LNCaP clone FGC (cell line): ENCODE data around the gene ABTB2.

Experiments
- DNase-seq: peaks from one replicate; pipeline ENCODE4 v3.0.0-alpha.2; 2011; ENCODE audit warnings: low read depth
- H3K4me3 ChIP-seq: 2 replicates; pipeline ENCODE4 v1.5.1; 2011; ENCODE audit warnings: mild to moderate bottlenecking, low read depth, low read length, control low read depth
- TF ChIP-seq, protein P1 (sequence below): IDR thresholded peaks from 2 replicates; pipeline ENCODE4 v1.5.1; 2012; ENCODE audit warnings: mild to moderate bottlenecking; ENCODE audit not compliant: control insufficient read depth, insufficient read depth; ENCODE audit errors: extremely low read depth

Gene ABTB2

DNA sequence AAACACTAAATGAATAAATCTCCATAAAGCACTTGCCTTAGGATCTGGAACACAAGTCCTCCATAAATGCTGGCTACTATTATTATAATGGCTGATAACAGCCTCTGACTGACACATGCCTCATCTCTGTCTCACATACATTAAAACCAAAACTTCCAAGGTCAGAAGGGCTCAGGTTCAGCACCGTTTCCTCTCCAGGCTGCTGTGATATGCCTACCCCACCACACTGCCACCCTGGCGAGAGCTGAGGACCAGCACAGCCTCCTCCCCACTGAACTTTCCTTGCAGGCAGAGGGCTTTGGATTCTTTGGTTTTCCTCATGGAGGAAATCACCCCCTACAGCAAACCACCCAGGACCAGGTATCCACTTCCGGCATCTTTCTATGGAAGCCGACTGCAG, 112.8 kb downstream of the ABTB2 start:
- DNase-seq, result no peak
- no peak overlapping the region for H3K4me3 ChIP-seq
- TF ChIP-seq, protein P1, sequence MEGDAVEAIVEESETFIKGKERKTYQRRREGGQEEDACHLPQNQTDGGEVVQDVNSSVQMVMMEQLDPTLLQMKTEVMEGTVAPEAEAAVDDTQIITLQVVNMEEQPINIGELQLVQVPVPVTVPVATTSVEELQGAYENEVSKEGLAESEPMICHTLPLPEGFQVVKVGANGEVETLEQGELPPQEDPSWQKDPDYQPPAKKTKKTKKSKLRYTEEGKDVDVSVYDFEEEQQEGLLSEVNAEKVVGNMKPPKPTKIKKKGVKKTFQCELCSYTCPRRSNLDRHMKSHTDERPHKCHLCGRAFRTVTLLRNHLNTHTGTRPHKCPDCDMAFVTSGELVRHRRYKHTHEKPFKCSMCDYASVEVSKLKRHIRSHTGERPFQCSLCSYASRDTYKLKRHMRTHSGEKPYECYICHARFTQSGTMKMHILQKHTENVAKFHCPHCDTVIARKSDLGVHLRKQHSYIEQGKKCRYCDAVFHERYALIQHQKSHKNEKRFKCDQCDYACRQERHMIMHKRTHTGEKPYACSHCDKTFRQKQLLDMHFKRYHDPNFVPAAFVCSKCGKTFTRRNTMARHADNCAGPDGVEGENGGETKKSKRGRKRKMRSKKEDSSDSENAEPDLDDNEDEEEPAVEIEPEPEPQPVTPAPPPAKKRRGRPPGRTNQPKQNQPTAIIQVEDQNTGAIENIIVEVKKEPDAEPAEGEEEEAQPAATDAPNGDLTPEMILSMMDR, result no peak

DNA sequence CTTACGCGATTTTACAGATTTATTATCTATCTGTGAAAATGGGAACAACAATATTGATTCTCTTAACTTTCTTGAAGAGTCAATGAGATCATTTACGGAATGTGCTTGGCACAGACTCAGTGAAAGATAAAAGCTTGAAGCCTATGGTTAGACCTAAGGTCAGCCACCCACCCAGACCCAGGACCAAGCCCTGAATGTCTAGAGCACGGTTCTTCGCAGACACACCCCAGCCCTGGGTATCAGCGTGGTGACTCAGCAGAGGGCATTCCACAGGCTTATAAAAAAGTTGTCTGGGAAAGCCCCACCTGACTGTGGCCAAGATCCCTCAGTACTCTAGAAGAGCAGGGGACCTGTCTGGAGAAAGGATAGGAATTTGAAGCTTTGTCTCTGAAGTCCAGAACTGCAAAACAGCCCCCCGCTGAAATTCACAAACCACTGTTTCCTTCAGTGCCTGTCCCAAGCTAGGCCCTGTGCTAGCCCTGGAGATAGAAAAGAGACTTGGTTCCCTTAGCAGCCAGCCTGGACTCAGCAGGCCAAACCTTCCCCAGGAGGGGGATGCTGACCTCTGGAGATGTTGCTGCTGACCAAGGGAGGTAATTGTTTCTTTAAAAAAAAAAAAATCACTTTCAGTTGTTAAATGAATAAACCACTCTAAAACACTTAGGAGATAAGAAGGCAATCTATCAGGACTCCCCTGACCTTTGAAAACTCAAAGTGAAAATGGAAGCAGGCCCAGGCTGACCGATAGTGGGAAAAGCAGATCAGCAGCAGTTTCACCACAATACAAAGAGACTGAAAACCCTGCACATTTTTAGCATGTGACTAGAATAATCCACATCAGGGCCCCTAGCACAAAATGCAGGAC, 114.0 kb downstream of the ABTB2 start:
- TF ChIP-seq, protein P1, result no peak
- H3K4me3 ChIP-seq, result no peak overlapping the region

DNA sequence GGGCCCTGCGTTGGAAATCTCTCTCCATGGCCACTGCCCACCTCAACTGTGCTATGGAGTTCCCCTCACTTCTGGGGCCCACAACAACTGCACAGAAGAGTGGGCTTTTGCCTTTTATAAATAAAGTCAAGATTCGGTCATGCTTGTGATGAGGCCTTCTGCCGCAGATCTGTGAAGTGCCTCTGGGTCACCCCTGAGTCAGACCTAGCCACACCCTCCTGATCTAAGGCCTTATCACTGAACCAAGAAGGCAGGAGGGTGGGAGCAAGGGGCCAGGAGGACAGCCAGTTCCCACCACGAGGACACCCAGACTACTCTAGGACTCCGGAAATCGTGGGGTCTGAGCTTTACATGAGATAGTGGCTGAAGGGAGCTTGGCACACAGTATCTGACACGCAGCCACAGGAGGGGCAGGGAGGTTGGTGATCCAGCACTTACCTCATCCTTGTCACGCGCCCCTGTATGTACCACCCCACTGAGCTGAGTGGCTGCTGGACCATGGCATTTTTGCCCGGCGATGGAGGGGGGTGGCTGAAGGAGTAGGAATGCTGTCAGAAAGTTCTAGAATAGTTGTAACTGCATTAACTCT, 115.7 kb downstream of the ABTB2 start:
- TF ChIP-seq, protein P1, result no peak
- no peak for DNase-seq
- H3K4me3 ChIP-seq, result no peak overlapping the region

More for the DNA sequence above, 114.0 kb downstream of the ABTB2 start:
- no peak for DNase-seq

DNA sequence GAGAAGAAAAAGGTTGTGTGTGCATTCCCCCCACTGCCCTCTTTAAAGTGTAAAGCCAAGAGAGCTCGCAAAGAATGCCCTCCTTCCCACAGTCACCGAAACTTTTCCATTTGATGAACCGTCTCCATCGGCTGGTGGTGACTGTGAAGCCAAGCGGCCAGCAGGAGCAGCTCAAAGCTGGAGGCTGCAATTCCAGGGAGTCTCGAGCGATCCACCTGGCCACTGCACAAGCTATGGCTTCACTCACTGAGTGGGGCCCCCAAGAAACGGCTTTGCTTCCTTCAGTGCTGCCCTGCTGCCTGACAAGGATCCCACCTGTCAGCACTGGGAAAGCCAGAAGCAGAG, 117.7 kb downstream of the ABTB2 start:
- TF ChIP-seq, protein P1, result no peak
- H3K4me3 ChIP-seq, result no peak overlapping the region
- no peak for DNase-seq

DNA sequence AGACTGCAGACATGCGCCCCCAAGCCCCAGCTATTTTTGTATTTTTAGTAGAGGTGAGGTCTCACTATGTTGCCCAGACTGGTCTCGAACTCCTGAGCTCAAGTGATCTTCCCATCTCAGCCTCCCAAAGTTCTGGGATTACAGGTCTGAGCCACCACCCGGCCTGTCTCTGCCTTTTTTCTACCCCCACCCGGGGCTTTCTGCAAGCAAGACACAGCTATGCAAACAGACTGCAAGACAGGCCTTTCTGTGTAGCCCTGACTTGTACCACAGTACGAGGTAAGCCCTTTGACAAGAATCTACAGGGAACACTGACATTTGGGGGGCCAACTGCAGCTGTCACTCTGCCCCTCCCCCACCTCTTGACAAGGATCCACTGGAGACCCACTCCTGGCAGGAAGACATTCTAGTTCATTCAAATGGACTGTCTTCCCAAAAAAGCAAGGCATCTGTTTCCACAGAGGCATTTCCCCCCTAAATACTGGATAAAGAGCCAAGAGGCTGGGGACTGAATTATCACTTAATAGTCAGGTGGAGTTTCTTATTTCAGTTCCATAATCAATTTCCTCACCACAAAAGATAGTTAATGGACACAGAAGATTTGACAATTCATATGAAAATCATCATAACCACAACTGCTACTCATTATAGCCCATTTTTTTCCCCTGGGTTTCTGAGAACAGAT, 118.2 kb downstream of the ABTB2 start:
- no peak overlapping the region for H3K4me3 ChIP-seq
- TF ChIP-seq, protein P1, result no peak
- no peak for DNase-seq

DNA sequence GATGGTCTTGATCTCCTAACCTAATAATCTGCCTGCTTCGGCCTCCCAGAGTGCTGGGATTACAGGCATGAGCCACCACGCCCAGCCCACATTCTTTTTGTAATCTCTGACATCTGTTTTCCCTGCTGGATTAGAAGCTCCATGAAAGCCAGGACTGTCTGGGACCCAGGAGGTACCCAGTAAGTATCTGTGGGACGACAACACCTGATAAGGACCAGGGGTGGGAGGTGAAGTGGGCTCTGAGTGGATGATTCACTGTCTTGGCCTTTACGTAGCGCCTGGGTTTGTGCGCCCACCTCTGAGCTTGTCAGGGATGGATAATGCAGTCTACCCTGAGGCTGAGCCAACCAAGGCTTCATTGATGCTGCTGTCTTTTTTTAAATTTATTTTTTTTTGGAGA, 118.8 kb downstream of the ABTB2 start:
- DNase-seq, result no peak
- no peak overlapping the region for H3K4me3 ChIP-seq
- TF ChIP-seq, protein P1, result no peak
